ENCODE results near the gene NUDT8.

GRCh38 chr11:67611165-67611564, 18.6 kb downstream of the NUDT8 start:
- no peak for TF ChIP-seq EZH2 (IDR thresholded peaks at IDR 0.05; ENCODE audit: insufficient read depth, poor library complexity, severe bottlenecking)
- TF ChIP-seq EZH2phosphoT487 (IDR thresholded peaks at IDR 0.05; ENCODE audit: insufficient read depth, low read depth) = no peak
